Duodenal mucosa (tissue), 2 donors: ENCODE data around the gene KIAA0825.

ENCODE experiments used
- H3K27ac ChIP-seq: one replicate; pipeline ENCODE4 v1.7.0; 2013; ENCODE audit warnings: low read depth, low read length
- H3K27me3 ChIP-seq, 2 donors: one replicate each; pipeline ENCODE4 v1.7.0; 2013; ENCODE audit warnings: low read length in 2 of 2, control low read depth in 1 of 2; ENCODE audit not compliant: insufficient read depth in 2 of 2, control insufficient read depth in 1 of 2
- H3K36me3 ChIP-seq, 2 donors: one replicate each; pipeline ENCODE4 v1.7.0; 2013; ENCODE audit warnings: low read length in 2 of 2, control low read depth in 1 of 2; ENCODE audit not compliant: insufficient read depth in 2 of 2, control insufficient read depth in 1 of 2
- H3K4me1 ChIP-seq, 2 donors: one replicate each; pipeline ENCODE4 v1.7.0; 2013; ENCODE audit warnings: low read length in 2 of 2, control low read depth in 1 of 2; ENCODE audit not compliant: insufficient read depth in 2 of 2, control insufficient read depth in 1 of 2
- H3K4me3 ChIP-seq, 2 donors: one replicate each; pipeline ENCODE4 v1.7.0; 2013; ENCODE audit warnings: low read length in 2 of 2, low read depth in 1 of 2
- H3K9ac ChIP-seq, 2 donors: one replicate each; pipeline ENCODE4 v1.7.0; 2013; ENCODE audit warnings: low read length in 2 of 2, low read depth in 1 of 2
- H3K9me3 ChIP-seq, 2 donors: one replicate each; pipeline ENCODE4 v1.7.0; 2013; ENCODE audit warnings: low read length in 2 of 2, control low read depth in 1 of 2; ENCODE audit not compliant: control insufficient read depth in 1 of 2

Gene KIAA0825

GRCh38 chr5:94618493-94619328, at the start of gene KIAA0825, which contains the start of gene SLF1:
KIAA0825 (minus strand) TSS chr5:94618604; CDS start chr5:94537126, 81,478 bp downstream.
SLF1 (plus strand) TSS chr5:94618669; CDS start chr5:94628811, 10,142 bp downstream.
- Histone ChIP-seq H3K27me3 (no peaks in the 10 kb centered on the region), H3K27ac (peak within 1 kb of the TSS; percentile 86), H3K36me3 (no peaks in the 10 kb centered on the region), H3K4me1 (peaks cover 7 to 16% of the 10 kb centered on the region in 2 donors), H3K9me3 (no peaks in the 10 kb centered on the region), H3K9ac (peak within 1 kb of the TSS; percentile 71 to 79), H3K4me3 (peak within 1 kb of the TSS; percentile 95 to 96)

GRCh38 chr5:94667937-94668336, 49.5 kb upstream of the KIAA0825 start:
- Histone ChIP-seq H3K36me3 (peaks cover 7 to 8% of the 10 kb centered on the region in 2 donors), H3K9ac (no peak overlapping the region), H3K9me3 (no peaks in the 10 kb centered on the region), H3K4me3 (no peak overlapping the region), H3K27me3 (no peaks in the 10 kb centered on the region), H3K27ac (no peak overlapping the region), H3K4me1 (no peaks in the 10 kb centered on the region)

DNA sequence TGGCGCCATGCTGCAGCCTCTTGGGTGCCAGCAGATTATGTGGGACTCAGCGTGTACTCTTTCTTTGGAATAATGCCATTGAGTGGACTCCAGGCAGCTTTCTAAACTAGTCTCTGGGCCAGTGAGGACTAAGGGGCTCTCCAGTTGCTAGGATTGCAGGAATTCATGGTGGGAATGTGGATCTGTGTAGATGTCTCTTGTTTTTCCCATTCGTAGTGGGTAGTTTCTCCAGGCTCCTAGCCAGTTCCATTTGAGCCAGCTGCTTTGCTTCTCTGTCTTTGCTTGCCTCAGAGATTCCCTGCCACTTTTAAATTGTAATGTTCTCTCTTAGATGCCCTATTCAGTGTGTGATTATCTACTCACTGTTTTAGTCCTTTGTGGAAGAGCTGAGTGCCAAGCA, 42.7 kb upstream of the KIAA0825 start:
- Histone ChIP-seq H3K36me3 (peaks cover 12 to 16% of the 10 kb centered on the region in 2 donors), H3K9me3 (peaks cover 0 to 21% of the 10 kb centered on the region in 2 donors), H3K9ac (no peak overlapping the region), H3K27ac (no peak overlapping the region), H3K27me3 (no peaks in the 10 kb centered on the region), H3K4me1 (no peaks in the 10 kb centered on the region), H3K4me3 (no peak overlapping the region)

GRCh38 chr5:94660506-94660905, 42.1 kb upstream of the KIAA0825 start:
- H3K4me3 ChIP-seq = no peak overlapping the region
- peaks cover 9 to 16% of the 10 kb centered on the region in 2 donors for H3K36me3 ChIP-seq
- no peaks in the 10 kb centered on the region for H3K27me3 ChIP-seq
- H3K9me3 ChIP-seq = peaks cover 0 to 26% of the 10 kb centered on the region in 2 donors
- no peak overlapping the region for H3K27ac ChIP-seq
- H3K4me1 ChIP-seq = no peaks in the 10 kb centered on the region
- H3K9ac ChIP-seq = no peak overlapping the region

- Histone ChIP-seq H3K9ac (no peak overlapping the region), H3K36me3 (peaks cover 4 to 17% of the 10 kb centered on the region in 2 donors), H3K4me3 (no peak overlapping the region), H3K4me1 (no peaks in the 10 kb centered on the region), H3K27me3 (no peaks in the 10 kb centered on the region), H3K9me3 (peaks cover 4 to 31% of the 10 kb centered on the region in 2 donors), H3K27ac (no peak overlapping the region)
These were observed 39.9 kb upstream of the KIAA0825 start for GRCh38 chr5:94658272-94658671.

- H3K27ac ChIP-seq = no peak overlapping the region
- no peaks in the 10 kb centered on the region for H3K9me3 ChIP-seq
- H3K4me3 ChIP-seq = no peak overlapping the region
- no peaks in the 10 kb centered on the region for H3K27me3 ChIP-seq
- peaks cover 10 to 14% of the 10 kb centered on the region in 2 donors for H3K36me3 ChIP-seq
- H3K4me1 ChIP-seq = no peaks in the 10 kb centered on the region
- no peak overlapping the region for H3K9ac ChIP-seq
These were observed 31.5 kb upstream of the KIAA0825 start for GRCh38 chr5:94649874-94650273.

DNA sequence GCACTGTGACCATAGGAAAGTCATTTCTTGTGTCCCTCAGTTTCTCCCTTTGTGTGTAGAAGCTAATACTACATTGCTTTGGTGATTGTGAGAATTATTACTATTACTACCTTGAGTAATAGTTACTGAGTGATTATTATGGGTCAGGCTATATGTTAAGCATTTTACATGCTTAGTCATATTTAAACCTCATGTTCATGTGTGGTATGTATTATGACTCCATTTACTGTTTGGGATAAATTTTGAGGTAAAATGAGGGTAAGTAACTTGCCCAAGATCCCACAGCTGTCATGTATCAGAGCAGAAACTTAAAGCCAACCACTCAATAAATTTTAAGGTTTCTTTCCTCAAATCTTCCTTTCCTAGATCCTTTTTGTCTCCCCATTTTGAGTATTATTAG, 28.4 kb upstream of the KIAA0825 start:
- Histone ChIP-seq H3K9ac (no peak overlapping the region), H3K4me3 (no peak overlapping the region), H3K4me1 (no peaks in the 10 kb centered on the region), H3K9me3 (no peaks in the 10 kb centered on the region), H3K27me3 (no peaks in the 10 kb centered on the region), H3K27ac (no peak overlapping the region), H3K36me3 (peaks cover 10 to 16% of the 10 kb centered on the region in 2 donors)

- no peak overlapping the region for H3K27ac ChIP-seq
- no peak overlapping the region for H3K4me3 ChIP-seq
- no peaks in the 10 kb centered on the region for H3K4me1 ChIP-seq
- peaks cover 0 to 8% of the 10 kb centered on the region in 2 donors for H3K9me3 ChIP-seq
- H3K9ac ChIP-seq = no peak overlapping the region
- peaks cover 8 to 17% of the 10 kb centered on the region in 2 donors for H3K36me3 ChIP-seq
- no peaks in the 10 kb centered on the region for H3K27me3 ChIP-seq
These were observed 26.6 kb upstream of the KIAA0825 start for GRCh38 chr5:94645053-94645452.

DNA sequence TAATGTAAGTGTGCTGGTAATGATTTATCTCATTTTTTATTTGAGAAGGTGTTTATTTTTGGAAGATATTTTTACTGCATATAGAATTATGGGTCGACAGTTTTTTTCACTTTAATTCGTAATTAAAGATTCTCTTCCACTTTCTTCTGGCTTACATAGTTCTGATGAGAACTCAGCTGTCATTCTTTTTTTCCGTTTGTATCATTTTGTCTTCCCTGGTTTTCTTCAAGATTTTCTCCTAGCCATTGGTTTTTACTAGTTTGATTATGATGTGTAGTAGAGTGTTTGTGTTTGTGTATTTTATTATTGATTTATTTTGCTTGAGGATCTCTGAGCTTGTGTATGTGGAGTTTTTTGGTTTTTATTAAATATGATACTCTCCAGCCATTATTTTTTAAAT, 21.8 kb upstream of the KIAA0825 start:
- Histone ChIP-seq H3K4me1 (no peaks in the 10 kb centered on the region), H3K9me3 (peaks cover 0 to 19% of the 10 kb centered on the region in 2 donors), H3K36me3 (peaks cover 10 to 26% of the 10 kb centered on the region in 2 donors), H3K9ac (no peak overlapping the region), H3K4me3 (no peak overlapping the region), H3K27me3 (no peaks in the 10 kb centered on the region), H3K27ac (no peak overlapping the region)

DNA sequence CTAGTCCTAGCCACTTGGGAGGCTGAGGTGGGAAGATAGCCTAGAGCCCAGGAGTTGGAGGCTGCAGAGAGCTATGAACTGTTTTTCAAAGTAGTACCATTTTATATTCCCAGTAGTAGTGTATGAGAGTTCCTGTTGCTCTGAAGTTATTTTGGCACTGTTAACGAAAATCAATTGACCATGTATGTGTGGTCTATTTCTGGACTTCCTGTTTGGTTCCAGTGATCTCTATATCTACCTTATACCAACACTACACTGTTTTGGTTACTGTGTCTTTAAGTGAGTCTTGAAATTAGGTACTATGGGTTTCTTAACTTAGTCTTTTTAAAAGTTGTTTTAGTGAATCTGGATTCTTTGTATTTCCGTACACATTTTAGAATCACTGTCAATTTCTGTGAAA, 13.6 kb upstream of the KIAA0825 start:
- Histone ChIP-seq H3K27ac (no peak overlapping the region), H3K36me3 (peaks cover 10 to 17% of the 10 kb centered on the region in 2 donors), H3K9me3 (no peaks in the 10 kb centered on the region), H3K4me3 (no peak overlapping the region), H3K4me1 (no peaks in the 10 kb centered on the region), H3K9ac (no peak overlapping the region), H3K27me3 (no peaks in the 10 kb centered on the region)
